Panc1 (cell line): ENCODE results near the gene TMEM253. TPM values are rescaled to one million over a fixed set of nuclear protein-coding genes. Genes with fewer than 3 reads are reported as not detected.

Experiments used
- ATAC-seq: fragments of 200-7000 bp; cut with Tn5 transposase; 2 replicates; pipeline ENCODE4 v1.9.1; 2020; ENCODE audit warnings: mild to moderate bottlenecking, moderate library complexity
- BruUV-seq: library from RNA; stranded (reverse); fragments of 400-500 nt; replicated peaks from 2 replicates; lab custom pipeline; 2021; lab: Mats Ljungman, UMichigan
- CTCF ChIA-PET: fragments of 300-600 bp; sonication (Branson Sonifier 250); formaldehyde crosslinking; loops from one replicate; lab custom pipeline; 2022; ENCODE audit warnings: antibody characterized with exemption; lab: Charles Lee
- POLR2A ChIA-PET: fragments of 300-600 bp; sonication (Branson Sonifier 250); formaldehyde crosslinking; loops from one replicate; lab custom pipeline; 2022; ENCODE audit warnings: antibody characterized with exemption; lab: Charles Lee
- DNase-seq: peaks from one replicate; pipeline ENCODE4 v3.0.0-alpha.2; 2010; ENCODE audit warnings: low read depth, low spot score
- H3K27ac ChIP-seq: 2 replicates; pipeline ENCODE4 v1.5.1; 2011; ENCODE audit warnings: mild to moderate bottlenecking, low read length, inconsistent platforms
- H3K27me3 ChIP-seq: fragments of 200-500 bp; sonication (Bioruptor generic); 2 replicates; pipeline ENCODE4 v1.6.0; 2014; ENCODE audit warnings: low read length, inconsistent platforms; ENCODE audit not compliant: control insufficient read depth, insufficient read depth
- H3K36me3 ChIP-seq: fragments of 200-500 bp; sonication (Bioruptor generic); 2 replicates; pipeline ENCODE4 v1.5.1; 2014; ENCODE audit warnings: inconsistent platforms, mild to moderate bottlenecking, low read length, moderate library complexity; ENCODE audit not compliant: control insufficient read depth, insufficient read depth
- H3K4me1 ChIP-seq: 2 replicates; pipeline ENCODE4 v1.5.1; 2011; ENCODE audit warnings: inconsistent platforms, mild to moderate bottlenecking, low read length, moderate library complexity; ENCODE audit not compliant: control insufficient read depth, insufficient read depth
- H3K4me3 ChIP-seq, 2 experiments: 2 replicates each; pipeline ENCODE4 v1.5.1; 2011 to 2012; ENCODE audit warnings: low read depth in 2 of 2, low read length in 2 of 2, mild to moderate bottlenecking in 2 of 2, inconsistent platforms in 1 of 2, moderate library complexity in 1 of 2
- H3K9me3 ChIP-seq: fragments of 200-500 bp; sonication (Bioruptor generic); 2 replicates; pipeline ENCODE4 v1.5.1; 2014; ENCODE audit warnings: low read depth, mild to moderate bottlenecking, inconsistent platforms, low read length, moderate library complexity; ENCODE audit not compliant: control insufficient read depth, insufficient read depth
- CTCF ChIP-seq: fragments of 450-650 bp; IDR thresholded peaks from 2 replicates; pipeline ENCODE4 v1.5.1; 2017; ENCODE audit warnings: mild to moderate bottlenecking
- POLR2AphosphoS5 ChIP-seq: IDR thresholded peaks from 2 replicates; pipeline ENCODE4 v1.6.1; 2012; ENCODE audit warnings: mild to moderate bottlenecking, low read depth, low read length, moderate library complexity
- REST ChIP-seq, 2 experiments: IDR thresholded peaks; 2 replicates each; pipeline ENCODE4 v1.6.1; 2011 to 2012; ENCODE audit warnings: low read depth in 2 of 2, control low read depth in 1 of 2, low read length in 1 of 2, mild to moderate bottlenecking in 1 of 2, moderate library complexity in 1 of 2; ENCODE audit not compliant: insufficient read depth in 1 of 2
- SIN3A ChIP-seq: IDR thresholded peaks from 2 replicates; pipeline ENCODE4 v1.6.1; 2012; ENCODE audit warnings: low read depth, mild to moderate bottlenecking, low read length, moderate library complexity, borderline replicate concordance; ENCODE audit not compliant: insufficient read depth
- TCF7L2 ChIP-seq: IDR thresholded peaks from 2 replicates; pipeline ENCODE4 v1.6.1; 2011; ENCODE audit warnings: mild to moderate bottlenecking, low read depth, low read length, inconsistent platforms
- in situ Hi-C: cut with HindIII; loops from 2 replicates; pipeline ENCODE4 v1.10.0; 2016; ENCODE audit warnings: low sequenced_read_pairs, low pct_unique_long_range_greater_than_20kb
- intact Hi-C: fragments of 100-400 bp; cut with micrococcal nuclease; formaldehyde crosslinking; loops from one replicate; pipeline ENCODE4 v1.10.0; 2022; ENCODE audit not compliant: unreplicated experiment
- total RNA-seq: library from RNA; stranded (reverse); gene quantifications from one replicate; pipeline ENCODE4 v1.2.1, GENCODE V29; 2021; ENCODE audit not compliant: unreplicated experiment

TMEM253 gene
- total RNA-seq, 1 experiment from 2014 or later, result 0.33 TPM

DNA sequence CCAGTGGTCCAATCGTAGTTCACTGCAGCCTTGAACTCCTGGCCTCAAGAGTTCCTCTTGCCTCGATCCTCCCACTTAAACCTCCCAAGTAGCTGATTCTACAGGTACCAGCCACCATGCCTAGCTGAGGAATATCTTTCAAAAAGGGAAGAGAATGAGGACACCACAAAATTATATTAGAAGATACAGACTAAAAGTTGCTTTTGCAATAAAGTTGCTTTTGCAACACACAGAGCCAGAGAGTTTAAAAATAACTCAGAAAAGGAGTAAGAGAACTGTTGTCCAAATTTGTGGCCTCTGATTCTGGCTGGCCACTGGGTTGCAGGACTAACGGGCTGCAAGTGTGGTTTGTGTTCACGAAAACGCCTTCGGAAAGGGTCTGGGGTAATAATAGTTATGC is 19.8 kb downstream of the TMEM253 start:
- intact Hi-C loops (no loop called here), in situ Hi-C loops (no loop called here)
- DNase-seq (no peak), ATAC-seq (no peak)
- Histone ChIP-seq H3K9me3 (no peaks in the 10 kb centered on the region), H3K4me1 (no peaks in the 10 kb centered on the region), H3K27ac (no peak overlapping the region), H3K4me3 (no peak overlapping the region), H3K36me3 (no peaks in the 10 kb centered on the region), H3K27me3 (0 out of 2 replicates have a peak, but pooled peaks cover 2% of the 10 kb centered on the region)
- TF ChIP-seq SIN3A (no peak), TCF7L2 (no peak), REST (IDR thresholded peaks at IDR 0.05; ENCODE audit: insufficient read depth in 1 of 2, low read depth in 2 of 2, low read length in 1 of 2) (no peak), POLR2AphosphoS5 (no peak), CTCF (no peak)
- BruUV-seq, result no TSS peak
- ChIA-PET POLR2A (no interaction called here), CTCF (no interaction called here)

GRCh38 chr14:21121122-21121521 is 20.3 kb downstream of the TMEM253 start:
- no peaks in the 10 kb centered on the region for H3K9me3 ChIP-seq
- POLR2A ChIA-PET, result no interaction called here
- in situ Hi-C loops (no loop called here), intact Hi-C loops (no loop called here)
- BruUV-seq, result no TSS peak
- ATAC-seq (no peak), DNase-seq (no peak)
- H3K4me1 ChIP-seq, result no peaks in the 10 kb centered on the region
- CTCF ChIA-PET, result interaction anchor here (0.7 kb wide), 1 partner anchor 16 kb away, joined by 5 read pairs; no protein-coding TSS in a partner anchor
- H3K27me3 ChIP-seq, result 0 out of 2 replicates have a peak, but pooled peaks cover 2% of the 10 kb centered on the region
- H3K36me3 ChIP-seq, result no peaks in the 10 kb centered on the region
- no peak for TF ChIP-seq TCF7L2
- no peak for TF ChIP-seq CTCF
- no peak for TF ChIP-seq REST (IDR thresholded peaks at IDR 0.05; ENCODE audit: insufficient read depth in 1 of 2, low read depth in 2 of 2, low read length in 1 of 2)
- TF ChIP-seq POLR2AphosphoS5, result no peak
- TF ChIP-seq SIN3A, result no peak
- no peak overlapping the region for H3K4me3 ChIP-seq
- no peak overlapping the region for H3K27ac ChIP-seq
